Neuron (in vitro differentiated cells): Measurements from ENCODE around the gene NBDY.
"Not testable (repeated sequence)": the region's sequence is repeated elsewhere in the genome, so short reads cannot be mapped to it uniquely, and the experiment has no call there.

Source experiments
- H2AFZ ChIP-seq: one replicate; pipeline ENCODE4 v1.6.1; 2013; ENCODE audit warnings: low read depth, mild to moderate bottlenecking, inconsistent platforms, low read length, moderate library complexity
- H3K27me3 ChIP-seq: one replicate; pipeline ENCODE4 v1.6.1; 2013; ENCODE audit warnings: low read length; ENCODE audit not compliant: insufficient read depth
- H3K36me3 ChIP-seq: one replicate; pipeline ENCODE4 v1.6.1; 2013; ENCODE audit warnings: low read length; ENCODE audit not compliant: insufficient read depth
- H3K4me1 ChIP-seq: one replicate; pipeline ENCODE4 v1.6.1; 2013; ENCODE audit warnings: low read length; ENCODE audit not compliant: insufficient read depth
- H3K4me3 ChIP-seq: 2 replicates; pipeline ENCODE4 v1.5.1; 2013; ENCODE audit warnings: mild to moderate bottlenecking, low read length, moderate library complexity
- H3K9me3 ChIP-seq: one replicate; pipeline ENCODE4 v1.6.1; 2013; ENCODE audit warnings: low read length

Gene NBDY, protein sequence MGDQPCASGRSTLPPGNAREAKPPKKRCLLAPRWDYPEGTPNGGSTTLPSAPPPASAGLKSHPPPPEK

GRCh38 chrX:56729152-56729850, at the start of gene NBDY:
NBDY (plus strand) TSS chrX:56729243; CDS start chrX:56729354, 111 bp downstream.
- H2AFZ ChIP-seq = peak within 1 kb of the TSS; percentile 95
- H3K4me1 ChIP-seq = no peaks in the 10 kb centered on the region
- peak within 1 kb of the TSS; percentile 97 for H3K4me3 ChIP-seq
- no peaks in the 10 kb centered on the region for H3K27me3 ChIP-seq
- H3K36me3 ChIP-seq = peaks cover 3% of the 10 kb centered on the region
- H3K9me3 ChIP-seq = no peaks in the 10 kb centered on the region

GRCh38 chrX:56704530-56704929, 24.5 kb upstream of the NBDY start:
- H3K4me3 ChIP-seq, H3K9me3 ChIP-seq, H3K36me3 ChIP-seq, H3K27me3 ChIP-seq, H3K4me1 ChIP-seq, H2AFZ ChIP-seq: not testable (repeated sequence)

DNA sequence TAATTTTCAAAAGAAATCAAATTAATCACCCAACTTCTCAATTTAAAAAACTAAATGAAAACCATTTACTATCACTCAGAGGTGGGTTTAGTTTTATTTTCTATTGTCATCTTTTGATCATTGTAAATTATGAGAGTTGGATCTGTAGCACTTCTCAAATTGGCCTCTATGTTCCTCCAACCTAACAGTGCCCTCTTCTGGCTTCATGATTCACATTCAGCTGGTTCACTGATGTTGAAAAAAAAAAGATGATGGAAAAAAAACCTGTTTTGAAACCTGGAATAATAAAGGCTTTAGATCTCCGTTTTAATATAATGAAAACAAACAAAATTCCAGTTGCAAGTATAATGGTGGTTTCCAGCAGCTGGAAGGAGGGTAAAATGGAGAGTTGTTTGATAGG, 2.4 kb upstream of the NBDY start:
- Histone ChIP-seq H3K4me1 (no peaks in the 10 kb centered on the region), H3K9me3 (no peaks in the 10 kb centered on the region), H3K27me3 (no peaks in the 10 kb centered on the region), H3K4me3 (no peak overlapping the region), H2AFZ (no peak overlapping the region), H3K36me3 (no peaks in the 10 kb centered on the region)

DNA sequence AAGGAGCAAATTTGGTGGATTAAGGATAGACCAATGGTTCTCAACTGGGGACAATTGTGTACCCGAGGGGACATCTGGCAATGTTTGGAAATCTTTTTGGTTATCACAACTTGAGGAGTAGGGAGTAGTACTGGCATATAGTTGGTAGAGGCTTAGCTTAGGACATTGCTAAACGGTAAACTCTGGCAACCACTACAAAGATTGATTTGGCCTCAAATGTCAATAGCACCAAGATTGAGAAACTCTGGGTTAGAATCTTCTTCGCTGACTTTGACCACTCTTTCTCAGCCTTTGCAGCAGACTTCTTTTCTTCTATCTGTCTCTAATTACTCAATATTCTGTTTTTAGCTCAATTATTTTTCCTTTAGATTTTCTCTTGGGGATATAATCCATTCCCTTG, 1.5 kb upstream of the NBDY start:
- Histone ChIP-seq H2AFZ (peak overlapping the region; percentile 95), H3K36me3 (no peaks in the 10 kb centered on the region), H3K4me3 (no peak overlapping the region), H3K9me3 (no peaks in the 10 kb centered on the region), H3K4me1 (no peaks in the 10 kb centered on the region), H3K27me3 (no peaks in the 10 kb centered on the region)

DNA sequence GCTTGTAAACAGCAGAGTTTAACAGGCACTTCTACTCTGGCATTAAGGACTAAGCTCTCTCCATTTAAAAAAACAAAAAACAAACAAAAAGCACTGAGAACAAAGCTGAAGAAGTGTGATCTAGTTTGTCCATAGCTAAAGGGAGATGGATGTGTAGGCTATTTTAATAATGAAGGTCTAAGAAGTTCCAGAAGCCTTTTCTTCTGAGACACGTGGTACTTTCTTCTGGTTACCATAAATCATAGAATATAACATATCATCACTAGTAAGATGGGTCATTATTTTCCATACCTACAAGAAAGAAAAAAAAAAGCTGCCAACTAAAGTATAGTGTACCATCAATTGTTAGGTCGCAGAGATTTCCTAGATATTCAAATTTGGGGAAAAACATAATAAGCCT, 722 bp upstream of the NBDY start:
- no peaks in the 10 kb centered on the region for H3K9me3 ChIP-seq
- H3K4me1 ChIP-seq = no peaks in the 10 kb centered on the region
- no peaks in the 10 kb centered on the region for H3K36me3 ChIP-seq
- no peaks in the 10 kb centered on the region for H3K27me3 ChIP-seq
- H3K4me3 ChIP-seq = peak overlapping the region; percentile 97
- H2AFZ ChIP-seq = peak overlapping the region; percentile 95

GRCh38 chrX:56728752-56729151, 291 bp upstream of the NBDY start:
- Histone ChIP-seq H2AFZ (peak overlapping the region; percentile 95), H3K27me3 (no peaks in the 10 kb centered on the region), H3K9me3 (no peaks in the 10 kb centered on the region), H3K4me3 (peak overlapping the region; percentile 97), H3K4me1 (no peaks in the 10 kb centered on the region), H3K36me3 (no peaks in the 10 kb centered on the region)

- H3K9me3 ChIP-seq = no peaks in the 10 kb centered on the region
- no peaks in the 10 kb centered on the region for H3K4me1 ChIP-seq
- H3K4me3 ChIP-seq = no peak overlapping the region
- H2AFZ ChIP-seq = no peak overlapping the region
- H3K36me3 ChIP-seq = peaks cover 25% of the 10 kb centered on the region
- no peaks in the 10 kb centered on the region for H3K27me3 ChIP-seq
Measured at GRCh38 chrX:56733459-56734046, 4.5 kb downstream of the NBDY start.

DNA sequence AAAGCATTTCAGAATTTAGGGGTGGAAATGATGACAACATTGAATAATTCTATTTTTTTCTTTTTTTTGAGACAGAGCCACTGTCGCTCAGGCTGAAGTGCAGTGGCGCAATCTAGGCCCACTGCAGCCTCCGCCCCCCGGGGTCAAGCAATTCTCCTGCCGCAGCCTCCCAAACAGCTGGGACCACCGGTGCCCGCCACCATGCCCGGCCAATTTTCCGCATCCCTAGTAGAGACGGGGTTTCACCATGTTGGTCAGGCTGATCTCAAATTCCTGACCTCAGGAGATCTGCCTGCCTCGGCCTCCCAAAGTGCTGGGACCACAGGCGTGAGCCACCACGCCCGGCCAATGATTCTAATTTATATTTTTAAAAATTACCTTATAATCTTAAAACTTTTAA, 7.2 kb downstream of the NBDY start:
- no peaks in the 10 kb centered on the region for H3K4me1 ChIP-seq
- no peaks in the 10 kb centered on the region for H3K27me3 ChIP-seq
- no peak overlapping the region for H3K4me3 ChIP-seq
- H3K9me3 ChIP-seq = no peaks in the 10 kb centered on the region
- H3K36me3 ChIP-seq = peaks cover 28% of the 10 kb centered on the region
- no peak overlapping the region for H2AFZ ChIP-seq

DNA sequence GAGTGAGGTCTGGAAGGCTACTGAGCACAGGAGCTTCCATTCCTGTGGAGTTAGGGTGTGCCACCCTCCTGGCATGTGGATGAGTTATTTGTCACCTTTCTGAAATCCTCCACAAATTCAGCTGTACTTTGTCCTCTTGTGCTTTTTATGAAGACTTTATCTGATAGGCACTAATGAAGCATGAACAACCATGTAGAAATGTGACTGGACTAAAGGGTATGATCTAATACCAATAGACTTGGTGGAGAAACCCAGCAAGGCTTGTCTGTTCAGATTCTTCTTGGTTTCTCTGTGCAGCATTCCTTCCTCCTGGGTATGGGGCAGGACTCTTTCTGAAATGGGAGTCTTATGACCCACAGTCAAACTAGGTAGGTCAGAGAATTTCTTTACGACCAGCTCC, 9.6 kb downstream of the NBDY start:
- Histone ChIP-seq H3K36me3 (peaks cover 28% of the 10 kb centered on the region), H3K27me3 (no peaks in the 10 kb centered on the region), H2AFZ (no peak overlapping the region), H3K4me3 (no peak overlapping the region), H3K4me1 (no peaks in the 10 kb centered on the region), H3K9me3 (no peaks in the 10 kb centered on the region)

DNA sequence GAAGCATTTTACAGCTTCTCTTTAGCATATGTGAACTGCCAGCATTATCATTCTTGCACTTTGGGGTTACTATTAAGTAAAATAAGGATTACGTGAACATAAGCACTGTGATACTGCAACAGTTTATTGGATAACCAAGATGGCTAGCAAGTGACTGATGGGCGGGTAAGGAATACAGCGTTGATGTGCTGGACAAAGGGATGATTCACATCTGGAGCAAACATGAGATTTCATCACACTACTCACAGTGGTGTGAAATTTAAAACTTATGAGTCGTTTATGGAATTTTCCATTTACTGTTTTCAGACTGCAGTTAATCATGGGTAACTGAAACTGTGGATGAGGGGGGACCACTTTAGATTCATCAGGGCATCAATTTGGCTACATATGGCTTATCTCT, 16.0 kb downstream of the NBDY start:
- no peak overlapping the region for H3K4me3 ChIP-seq
- no peaks in the 10 kb centered on the region for H3K4me1 ChIP-seq
- H3K9me3 ChIP-seq = peaks cover 3% of the 10 kb centered on the region
- no peak overlapping the region for H2AFZ ChIP-seq
- no peaks in the 10 kb centered on the region for H3K27me3 ChIP-seq
- peaks cover 3% of the 10 kb centered on the region for H3K36me3 ChIP-seq

GRCh38 chrX:56746996-56747395, 18.0 kb downstream of the NBDY start:
- H2AFZ ChIP-seq = no peak overlapping the region
- no peak overlapping the region for H3K4me3 ChIP-seq
- no peaks in the 10 kb centered on the region for H3K4me1 ChIP-seq
- H3K27me3 ChIP-seq = no peaks in the 10 kb centered on the region
- peaks cover 3% of the 10 kb centered on the region for H3K36me3 ChIP-seq
- H3K9me3 ChIP-seq = peaks cover 3% of the 10 kb centered on the region

- H2AFZ ChIP-seq = no peak overlapping the region
- peaks cover 3% of the 10 kb centered on the region for H3K9me3 ChIP-seq
- no peak overlapping the region for H3K4me3 ChIP-seq
- H3K36me3 ChIP-seq = peaks cover 7% of the 10 kb centered on the region
- no peaks in the 10 kb centered on the region for H3K27me3 ChIP-seq
- no peaks in the 10 kb centered on the region for H3K4me1 ChIP-seq
Measured at GRCh38 chrX:56751071-56751470, 22.0 kb downstream of the NBDY start.

DNA sequence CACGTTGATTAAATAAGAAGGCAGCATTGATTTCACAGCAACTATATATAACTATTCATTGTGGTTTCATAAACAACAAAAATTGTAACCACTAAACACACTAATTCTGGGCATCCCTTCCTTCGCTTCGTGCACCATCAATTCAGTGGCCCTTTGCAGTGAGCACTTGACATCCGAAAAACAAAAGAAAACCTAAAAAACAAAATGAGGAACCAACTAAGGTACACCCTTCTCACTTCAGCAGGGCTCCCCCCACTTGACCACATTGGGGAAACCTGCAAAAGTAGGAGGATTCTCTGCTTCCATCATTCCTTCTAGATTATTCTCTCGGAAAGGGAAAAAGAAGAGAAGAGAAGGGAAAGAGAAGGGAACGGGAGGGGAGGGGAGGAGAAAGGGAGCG, 28.3 kb downstream of the NBDY start:
- H3K4me3 ChIP-seq = no peak overlapping the region
- peaks cover 6% of the 10 kb centered on the region for H3K36me3 ChIP-seq
- H2AFZ ChIP-seq = no peak overlapping the region
- no peaks in the 10 kb centered on the region for H3K27me3 ChIP-seq
- H3K9me3 ChIP-seq = no peaks in the 10 kb centered on the region
- H3K4me1 ChIP-seq = no peaks in the 10 kb centered on the region

GRCh38 chrX:56758456-56758855, 29.4 kb downstream of the NBDY start:
- H3K4me3 ChIP-seq = no peak overlapping the region
- no peaks in the 10 kb centered on the region for H3K4me1 ChIP-seq
- peaks cover 2% of the 10 kb centered on the region for H3K36me3 ChIP-seq
- no peak overlapping the region for H2AFZ ChIP-seq
- no peaks in the 10 kb centered on the region for H3K27me3 ChIP-seq
- no peaks in the 10 kb centered on the region for H3K9me3 ChIP-seq
